HPDE6-E6E7 (cell line): Measurements from ENCODE around the gene FGF12.

Source experiments
- DNase-seq: peaks from one replicate; pipeline ENCODE4 v3.0.0; 2011; ENCODE audit warnings: missing footprints; ENCODE audit errors: extremely low spot score

FGF12 gene

GRCh38 chr3:192417017-192417416 lies 310.3 kb downstream of the FGF12 start:
- DNase-seq: no peak

GRCh38 chr3:192413461-192413860 lies 313.9 kb downstream of the FGF12 start:
- DNase-seq: no peak

- no peak for DNase-seq
Observed at GRCh38 chr3:192410684-192410960, 316.7 kb downstream of the FGF12 start.

GRCh38 chr3:192409838-192410683 lies 317.3 kb downstream of the FGF12 start:
- no peak for DNase-seq

- DNase-seq: no peak
Observed at GRCh38 chr3:192409201-192409837, 318.0 kb downstream of the FGF12 start.

- no peak for DNase-seq
Observed at GRCh38 chr3:192408647-192409200, 318.6 kb downstream of the FGF12 start.

GRCh38 chr3:192408007-192408646 lies 319.2 kb downstream of the FGF12 start:
- no peak for DNase-seq

- DNase-seq: no peak
Observed at GRCh38 chr3:192399767-192400166, 327.6 kb downstream of the FGF12 start.

- no peak for DNase-seq
Observed at GRCh38 chr3:192397012-192397411, 330.3 kb downstream of the FGF12 start.

GRCh38 chr3:192395506-192395905 lies 331.8 kb downstream of the FGF12 start:
- DNase-seq: no peak

GRCh38 chr3:192392986-192393385 lies 334.4 kb downstream of the FGF12 start:
- DNase-seq: no peak

GRCh38 chr3:192382861-192383260 lies 344.5 kb downstream of the FGF12 start:
- DNase-seq: no peak

GRCh38 chr3:192373586-192373985 lies 353.8 kb downstream of the FGF12 start:
- no peak for DNase-seq

GRCh38 chr3:192373032-192373431 lies 354.3 kb downstream of the FGF12 start:
- no peak for DNase-seq

GRCh38 chr3:192372616-192373015 lies 354.7 kb downstream of the FGF12 start:
- DNase-seq: no peak

- DNase-seq: no peak
Observed at GRCh38 chr3:192371870-192372400, 355.4 kb downstream of the FGF12 start.

GRCh38 chr3:192367616-192368015 lies 359.7 kb downstream of the FGF12 start:
- no peak for DNase-seq

- DNase-seq: no peak
Observed at GRCh38 chr3:192366916-192367315, 360.4 kb downstream of the FGF12 start.

GRCh38 chr3:192365571-192365970 lies 361.8 kb downstream of the FGF12 start:
- no peak for DNase-seq

GRCh38 chr3:192364316-192364715 lies 363.0 kb downstream of the FGF12 start:
- DNase-seq: no peak

- no peak for DNase-seq
Observed at GRCh38 chr3:192354687-192355086, 372.7 kb downstream of the FGF12 start.

- no peak for DNase-seq
Observed at GRCh38 chr3:192352142-192352541, 375.2 kb downstream of the FGF12 start.
